Measurements from ENCODE around the gene PCGF6. TPM values are rescaled to one million over a fixed set of nuclear protein-coding genes. Genes with fewer than 3 reads are reported as not detected.
A peak's percentile ranks its signal among the peaks of the same experiment; 100 is the strongest.

PCGF6 gene
- total RNA-seq, 1 experiment from 2014 or later, result 24.7 TPM

DNA sequence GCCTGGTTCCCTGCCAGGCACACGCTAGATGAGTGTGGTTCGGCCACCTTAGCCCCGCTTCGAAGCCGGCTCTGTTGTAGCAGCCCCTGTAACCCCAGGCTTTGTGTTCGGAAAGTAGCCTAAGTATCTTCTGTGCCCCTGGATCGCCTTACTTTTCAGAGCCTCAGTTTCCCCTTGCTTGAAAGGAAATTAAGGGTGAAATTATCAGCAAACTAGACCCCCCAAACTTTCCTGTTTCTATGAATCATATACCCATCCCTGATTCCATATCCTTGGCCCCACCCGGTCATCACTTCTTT lies 45.8 kb upstream of the PCGF6 start:
- H3K4me3 ChIP-seq (replicated peaks in 1 of 2; ENCODE audit: low read depth in 1 of 2, low read length in 2 of 2), result peak overlapping the region; percentile 83 to 95
- H3K36me3 ChIP-seq (ENCODE audit: control insufficient read depth in 1 of 2, insufficient read depth in 2 of 2, low read length in 2 of 2), result peaks cover 39 to 59% of the 10 kb centered on the region in 2 experiments
- ATAC-seq (peak; percentile 20), DNase-seq (ENCODE audit: low read depth, low spot score) (no peak)
- intact Hi-C loops (cut with micrococcal nuclease), result loop anchor here (1.0 to 2.0 kb wide), 3 partner anchors 28 to 478 kb away; partner anchors contain the start of gene CNNM2
- H3K4me1 ChIP-seq (ENCODE audit: control insufficient read depth in 1 of 2, insufficient read depth in 2 of 2, low read length in 2 of 2), result peaks cover 13 to 27% of the 10 kb centered on the region in 2 experiments; a peak in 3 of 4 replicates
- no peaks in the 10 kb centered on the region for H3K9me2 ChIP-seq (ENCODE audit: insufficient read depth)
- no peak overlapping the region for H2AFZ ChIP-seq (ENCODE audit: low read depth, low read length, poor library complexity, severe bottlenecking)
- peaks cover 11% of the 10 kb centered on the region; the same call in 1 of the 2 replicates for H4K20me1 ChIP-seq (ENCODE audit: insufficient read depth)
- H3K79me2 ChIP-seq (ENCODE audit: insufficient read depth, low read length), result peaks cover 99% of the 10 kb centered on the region
- H3K4me2 ChIP-seq (ENCODE audit: low read length), result peak overlapping the region; percentile 82
- no peaks in the 10 kb centered on the region for H3K9me3 ChIP-seq (ENCODE audit: control insufficient read depth in 1 of 2, insufficient read depth in 1 of 2, low read depth in 1 of 2, low read length in 2 of 2)
- ChIA-PET POLR2A (interaction anchor here (1.1 to 1.2 kb wide), 2 partner anchors 27 to 314 kb away, joined by 3 read pairs; no protein-coding TSS in a partner anchor), CTCF (interaction anchor here (0.6 to 1.7 kb wide), 3 partner anchors 54 to 562 kb away, joined by 3 to 4 read pairs (median 3); no protein-coding TSS in a partner anchor), RAD21 (ENCODE audit: low non-redundant PET in 1 of 2, low total read pairs in 2 of 2, uncharacterized antibody in 2 of 2, unreplicated experiment in 2 of 2) (no interaction called here)
- peak overlapping the region; percentile 71 for H3K27ac ChIP-seq (ENCODE audit: low read depth, low read length)
- TF ChIP-seq POLR2AphosphoS5 (IDR thresholded peaks at IDR 0.05; ENCODE audit: low read depth, low read length) (no peak), POLR2A (IDR thresholded peaks at IDR 0.05; ENCODE audit: borderline replicate concordance, extremely low read depth, insufficient read depth, insufficient read length) (no peak), FOSL1 (IDR thresholded peaks at IDR 0.05; ENCODE audit: low read depth) (no peak), RAD21 (IDR thresholded peaks at IDR 0.05; ENCODE audit: low read depth) (no peak), ZFX (IDR thresholded peaks at IDR 0.05) (no peak), CEBPB (IDR thresholded peaks at IDR 0.05; ENCODE audit: low read depth) (no peak), ELF1 (IDR thresholded peaks at IDR 0.05; ENCODE audit: borderline replicate concordance, low read depth) (no peak), EGR1 (IDR thresholded peaks at IDR 0.05; ENCODE audit: low read depth) (no peak), SP1 (IDR thresholded peaks at IDR 0.05; ENCODE audit: low read depth) (no peak), EZH2phosphoT487 (IDR thresholded peaks at IDR 0.05; ENCODE audit: borderline replicate concordance) (no peak), SIN3A (IDR thresholded peaks at IDR 0.05; ENCODE audit: low read depth) (no peak), CBX3 (IDR thresholded peaks at IDR 0.05; ENCODE audit: low read depth) (no peak)
- TF ChIP-seq, protein P1, sequence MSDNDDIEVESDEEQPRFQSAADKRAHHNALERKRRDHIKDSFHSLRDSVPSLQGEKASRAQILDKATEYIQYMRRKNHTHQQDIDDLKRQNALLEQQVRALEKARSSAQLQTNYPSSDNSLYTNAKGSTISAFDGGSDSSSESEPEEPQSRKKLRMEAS (IDR thresholded peaks at IDR 0.05), result no peak
- TF ChIP-seq, protein P2, sequence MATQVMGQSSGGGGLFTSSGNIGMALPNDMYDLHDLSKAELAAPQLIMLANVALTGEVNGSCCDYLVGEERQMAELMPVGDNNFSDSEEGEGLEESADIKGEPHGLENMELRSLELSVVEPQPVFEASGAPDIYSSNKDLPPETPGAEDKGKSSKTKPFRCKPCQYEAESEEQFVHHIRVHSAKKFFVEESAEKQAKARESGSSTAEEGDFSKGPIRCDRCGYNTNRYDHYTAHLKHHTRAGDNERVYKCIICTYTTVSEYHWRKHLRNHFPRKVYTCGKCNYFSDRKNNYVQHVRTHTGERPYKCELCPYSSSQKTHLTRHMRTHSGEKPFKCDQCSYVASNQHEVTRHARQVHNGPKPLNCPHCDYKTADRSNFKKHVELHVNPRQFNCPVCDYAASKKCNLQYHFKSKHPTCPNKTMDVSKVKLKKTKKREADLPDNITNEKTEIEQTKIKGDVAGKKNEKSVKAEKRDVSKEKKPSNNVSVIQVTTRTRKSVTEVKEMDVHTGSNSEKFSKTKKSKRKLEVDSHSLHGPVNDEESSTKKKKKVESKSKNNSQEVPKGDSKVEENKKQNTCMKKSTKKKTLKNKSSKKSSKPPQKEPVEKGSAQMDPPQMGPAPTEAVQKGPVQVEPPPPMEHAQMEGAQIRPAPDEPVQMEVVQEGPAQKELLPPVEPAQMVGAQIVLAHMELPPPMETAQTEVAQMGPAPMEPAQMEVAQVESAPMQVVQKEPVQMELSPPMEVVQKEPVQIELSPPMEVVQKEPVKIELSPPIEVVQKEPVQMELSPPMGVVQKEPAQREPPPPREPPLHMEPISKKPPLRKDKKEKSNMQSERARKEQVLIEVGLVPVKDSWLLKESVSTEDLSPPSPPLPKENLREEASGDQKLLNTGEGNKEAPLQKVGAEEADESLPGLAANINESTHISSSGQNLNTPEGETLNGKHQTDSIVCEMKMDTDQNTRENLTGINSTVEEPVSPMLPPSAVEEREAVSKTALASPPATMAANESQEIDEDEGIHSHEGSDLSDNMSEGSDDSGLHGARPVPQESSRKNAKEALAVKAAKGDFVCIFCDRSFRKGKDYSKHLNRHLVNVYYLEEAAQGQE (IDR thresholded peaks at IDR 0.05; ENCODE audit: low read depth), result no peak
- TF ChIP-seq, protein P3, sequence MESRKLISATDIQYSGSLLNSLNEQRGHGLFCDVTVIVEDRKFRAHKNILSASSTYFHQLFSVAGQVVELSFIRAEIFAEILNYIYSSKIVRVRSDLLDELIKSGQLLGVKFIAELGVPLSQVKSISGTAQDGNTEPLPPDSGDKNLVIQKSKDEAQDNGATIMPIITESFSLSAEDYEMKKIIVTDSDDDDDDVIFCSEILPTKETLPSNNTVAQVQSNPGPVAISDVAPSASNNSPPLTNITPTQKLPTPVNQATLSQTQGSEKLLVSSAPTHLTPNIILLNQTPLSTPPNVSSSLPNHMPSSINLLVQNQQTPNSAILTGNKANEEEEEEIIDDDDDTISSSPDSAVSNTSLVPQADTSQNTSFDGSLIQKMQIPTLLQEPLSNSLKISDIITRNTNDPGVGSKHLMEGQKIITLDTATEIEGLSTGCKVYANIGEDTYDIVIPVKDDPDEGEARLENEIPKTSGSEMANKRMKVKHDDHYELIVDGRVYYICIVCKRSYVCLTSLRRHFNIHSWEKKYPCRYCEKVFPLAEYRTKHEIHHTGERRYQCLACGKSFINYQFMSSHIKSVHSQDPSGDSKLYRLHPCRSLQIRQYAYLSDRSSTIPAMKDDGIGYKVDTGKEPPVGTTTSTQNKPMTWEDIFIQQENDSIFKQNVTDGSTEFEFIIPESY (IDR thresholded peaks at IDR 0.05; ENCODE audit: extremely low read depth, insufficient replicate concordance, low read length), result no peak
- no peaks in the 10 kb centered on the region for H3K27me3 ChIP-seq (ENCODE audit: insufficient read depth, low read length)
- H3K9ac ChIP-seq (ENCODE audit: low read length), result peak overlapping the region; percentile 83
- BruUV-seq (replicated peaks), result TSS peak; percentile 74

Data from HCT116 (cell line).